IPS-20b (cell line): ENCODE results near the gene S1PR5.
"Not testable (repeated sequence)": the region's sequence is repeated elsewhere in the genome, so short reads cannot be mapped to it uniquely, and the experiment has no call there.

ENCODE experiments used
- H3K27ac ChIP-seq: one replicate; pipeline ENCODE4 v1.5.1; 2013; ENCODE audit warnings: low read length
- H3K27me3 ChIP-seq: 2 replicates; pipeline ENCODE4 v1.6.1; 2013; ENCODE audit warnings: mild to moderate bottlenecking, low read length, inconsistent platforms; ENCODE audit not compliant: insufficient read depth
- H3K36me3 ChIP-seq: 2 replicates; pipeline ENCODE4 v1.6.1; 2013; ENCODE audit warnings: low read depth, mild to moderate bottlenecking, inconsistent platforms, low read length, moderate library complexity; ENCODE audit not compliant: insufficient read depth
- H3K4me1 ChIP-seq: 2 replicates; pipeline ENCODE4 v1.6.1; 2013; ENCODE audit warnings: mild to moderate bottlenecking, control low read depth, inconsistent platforms, low read length, moderate library complexity; ENCODE audit not compliant: insufficient read depth
- H3K4me3 ChIP-seq: 2 replicates; pipeline ENCODE4 v1.5.1; 2013; ENCODE audit warnings: mild to moderate bottlenecking, low read length, inconsistent platforms
- H3K9ac ChIP-seq: 2 replicates; pipeline ENCODE4 v1.6.1; 2013; ENCODE audit warnings: low read depth, mild to moderate bottlenecking, inconsistent platforms, low read length, moderate library complexity
- H3K9me3 ChIP-seq: 2 replicates; pipeline ENCODE4 v1.6.1; 2013; ENCODE audit warnings: mild to moderate bottlenecking, low read depth, low read length, inconsistent platforms; ENCODE audit not compliant: insufficient read depth

The S1PR5 gene

GRCh38 chr19:10553943-10554381 lies 36.7 kb upstream of the S1PR5 start:
- no peaks in the 10 kb centered on the region for H3K9me3 ChIP-seq
- no peaks in the 10 kb centered on the region for H3K27me3 ChIP-seq
- no peak overlapping the region for H3K27ac ChIP-seq
- H3K36me3 ChIP-seq: peaks cover 86% of the 10 kb centered on the region
- no peak overlapping the region for H3K4me3 ChIP-seq
- no peak overlapping the region for H3K9ac ChIP-seq
- no peaks in the 10 kb centered on the region for H3K4me1 ChIP-seq

- H3K4me1 ChIP-seq: no peaks in the 10 kb centered on the region
- no peak overlapping the region for H3K4me3 ChIP-seq
- no peaks in the 10 kb centered on the region for H3K27me3 ChIP-seq
- no peaks in the 10 kb centered on the region for H3K9me3 ChIP-seq
- H3K9ac ChIP-seq: no peak overlapping the region
- no peak overlapping the region for H3K27ac ChIP-seq
- peaks cover 87% of the 10 kb centered on the region for H3K36me3 ChIP-seq
Measured at GRCh38 chr19:10553087-10553667, 35.9 kb upstream of the S1PR5 start.

GRCh38 chr19:10552510-10553053 lies 35.3 kb upstream of the S1PR5 start:
- no peak overlapping the region for H3K4me3 ChIP-seq
- no peaks in the 10 kb centered on the region for H3K27me3 ChIP-seq
- no peaks in the 10 kb centered on the region for H3K9me3 ChIP-seq
- no peak overlapping the region for H3K9ac ChIP-seq
- peaks cover 82% of the 10 kb centered on the region for H3K36me3 ChIP-seq
- no peaks in the 10 kb centered on the region for H3K4me1 ChIP-seq
- H3K27ac ChIP-seq: no peak overlapping the region

GRCh38 chr19:10551698-10552301 lies 34.6 kb upstream of the S1PR5 start:
- no peaks in the 10 kb centered on the region for H3K27me3 ChIP-seq
- no peaks in the 10 kb centered on the region for H3K9me3 ChIP-seq
- no peaks in the 10 kb centered on the region for H3K4me1 ChIP-seq
- no peak overlapping the region for H3K9ac ChIP-seq
- H3K27ac ChIP-seq: no peak overlapping the region
- H3K36me3 ChIP-seq: peaks cover 83% of the 10 kb centered on the region
- H3K4me3 ChIP-seq: no peak overlapping the region

- not testable (repeated sequence) for H3K9ac ChIP-seq, H3K4me1 ChIP-seq, H3K9me3 ChIP-seq, H3K27me3 ChIP-seq, H3K4me3 ChIP-seq, H3K27ac ChIP-seq
- peaks cover 75% of the 10 kb centered on the region for H3K36me3 ChIP-seq
Measured at GRCh38 chr19:10551006-10551405, 33.8 kb upstream of the S1PR5 start.

GRCh38 chr19:10550336-10550735 lies 33.1 kb upstream of the S1PR5 start:
- Histone ChIP-seq H3K9ac (no peak overlapping the region), H3K36me3 (peaks cover 68% of the 10 kb centered on the region), H3K4me3 (no peak overlapping the region), H3K4me1 (no peaks in the 10 kb centered on the region), H3K27ac (no peak overlapping the region), H3K27me3 (no peaks in the 10 kb centered on the region), H3K9me3 (no peaks in the 10 kb centered on the region)

GRCh38 chr19:10549733-10550132 lies 32.5 kb upstream of the S1PR5 start:
- H3K4me3 ChIP-seq: no peak overlapping the region
- no peaks in the 10 kb centered on the region for H3K27me3 ChIP-seq
- peaks cover 62% of the 10 kb centered on the region for H3K36me3 ChIP-seq
- H3K9ac ChIP-seq: no peak overlapping the region
- no peak overlapping the region for H3K27ac ChIP-seq
- no peaks in the 10 kb centered on the region for H3K9me3 ChIP-seq
- no peaks in the 10 kb centered on the region for H3K4me1 ChIP-seq

GRCh38 chr19:10548746-10549276 lies 31.6 kb upstream of the S1PR5 start:
- peaks cover 53% of the 10 kb centered on the region for H3K36me3 ChIP-seq

GRCh38 chr19:10546817-10547216 lies 29.6 kb upstream of the S1PR5 start:
- Histone ChIP-seq H3K36me3 (peaks cover 33% of the 10 kb centered on the region), H3K4me1 (no peaks in the 10 kb centered on the region), H3K9me3 (no peaks in the 10 kb centered on the region), H3K27ac (no peak overlapping the region), H3K4me3 (no peak overlapping the region), H3K9ac (no peak overlapping the region), H3K27me3 (no peaks in the 10 kb centered on the region)

More at GRCh38 chr19:10548746-10549276, 31.6 kb upstream of the S1PR5 start:
- Histone ChIP-seq H3K27me3 (no peaks in the 10 kb centered on the region), H3K9me3 (no peaks in the 10 kb centered on the region), H3K27ac (no peak overlapping the region), H3K4me3 (no peak overlapping the region), H3K4me1 (no peaks in the 10 kb centered on the region), H3K9ac (no peak overlapping the region)

- no peak overlapping the region; the same call in 1 of the 2 replicates for H3K9ac ChIP-seq
- H3K4me3 ChIP-seq: peak overlapping the region; percentile 89
- no peaks in the 10 kb centered on the region for H3K9me3 ChIP-seq
- H3K4me1 ChIP-seq: no peaks in the 10 kb centered on the region
- no peaks in the 10 kb centered on the region for H3K27me3 ChIP-seq
- H3K36me3 ChIP-seq: peaks cover 19% of the 10 kb centered on the region; the same call in 1 of the 2 replicates
- H3K27ac ChIP-seq: no peak overlapping the region
Measured at GRCh38 chr19:10544753-10545251, 27.6 kb upstream of the S1PR5 start.

GRCh38 chr19:10544242-10544752 lies 27.1 kb upstream of the S1PR5 start:
- Histone ChIP-seq H3K9ac (peak overlapping the region; percentile 82), H3K4me3 (peak overlapping the region; percentile 89), H3K36me3 (peaks cover 16% of the 10 kb centered on the region; the same call in 1 of the 2 replicates), H3K4me1 (no peaks in the 10 kb centered on the region), H3K9me3 (no peaks in the 10 kb centered on the region), H3K27ac (no peak overlapping the region), H3K27me3 (no peaks in the 10 kb centered on the region)
